ENCODE data around the gene RANBP2.

Gene RANBP2

GRCh38 chr2:108786008-108786353, 66.7 kb downstream of the RANBP2 start:
- DNase-seq, result no peak

- no peak for DNase-seq
These were observed 67.3 kb downstream of the RANBP2 start, which contains the start of gene CCDC138 for GRCh38 chr2:108786354-108787215. Gene CCDC138 (plus strand): TSS chr2:108786771. CDS start chr2:108786823, 52 bp downstream.

GRCh38 chr2:108787216-108787541, 67.9 kb downstream of the RANBP2 start:
- no peak for DNase-seq

- DNase-seq, result no peak
These were observed 83.9 kb downstream of the RANBP2 start for GRCh38 chr2:108803045-108803736.

DNA sequence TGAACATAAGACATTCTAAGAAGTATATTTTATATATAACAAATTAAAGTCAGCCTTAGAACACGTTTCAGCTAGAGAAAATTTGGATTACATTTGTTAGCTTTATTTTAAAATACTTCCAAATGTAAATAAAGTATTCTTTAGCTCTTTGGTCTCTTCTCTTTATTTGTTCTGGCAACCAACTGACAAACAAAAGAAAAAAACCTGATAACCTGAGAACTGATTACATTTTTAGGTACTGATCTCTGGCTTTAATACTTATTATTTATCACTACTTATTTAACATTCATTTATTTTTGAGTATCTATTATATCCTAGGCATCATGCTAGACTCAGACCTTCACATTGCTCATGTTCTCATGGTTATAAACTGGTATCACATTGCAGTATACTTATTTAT, 85.8 kb downstream of the RANBP2 start:
- DNase-seq, result no peak

- no peak for DNase-seq
These were observed 86.5 kb downstream of the RANBP2 start for GRCh38 chr2:108805782-108806181.

DNA sequence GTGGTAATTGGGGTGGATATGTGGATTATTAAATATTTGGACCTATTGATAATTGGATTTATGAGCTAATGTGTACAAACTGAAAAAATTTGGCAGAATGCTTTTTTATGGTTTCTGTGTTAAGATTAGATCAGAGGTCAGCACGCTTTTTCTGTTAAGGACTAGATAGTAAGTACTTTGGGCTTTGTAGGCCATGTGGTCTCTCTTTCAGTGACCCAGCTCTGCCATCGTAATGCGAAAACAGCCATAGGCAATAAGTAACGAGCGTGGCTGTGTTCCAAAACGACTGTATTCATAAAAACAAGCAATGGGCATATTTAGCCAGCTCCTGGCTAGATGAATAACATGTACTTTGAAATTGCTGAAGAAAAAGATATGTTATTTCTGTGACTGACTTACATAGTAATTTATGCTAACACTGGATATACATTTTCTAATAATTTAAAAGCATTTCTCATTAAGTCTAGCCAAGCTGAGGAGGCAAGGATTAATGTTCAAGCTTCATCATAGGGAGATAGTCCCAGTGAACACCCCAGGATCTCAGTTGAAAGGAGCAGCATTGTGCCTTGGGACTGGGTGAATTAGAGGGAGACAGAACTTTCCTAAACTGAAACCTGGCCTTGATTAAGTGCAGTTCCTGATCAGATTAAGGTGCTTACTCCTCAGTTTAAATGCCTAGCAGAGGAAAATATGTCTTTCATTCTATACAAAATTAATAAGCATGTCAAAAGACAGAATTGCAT, 87.3 kb downstream of the RANBP2 start:
- no peak for DNase-seq

DNA sequence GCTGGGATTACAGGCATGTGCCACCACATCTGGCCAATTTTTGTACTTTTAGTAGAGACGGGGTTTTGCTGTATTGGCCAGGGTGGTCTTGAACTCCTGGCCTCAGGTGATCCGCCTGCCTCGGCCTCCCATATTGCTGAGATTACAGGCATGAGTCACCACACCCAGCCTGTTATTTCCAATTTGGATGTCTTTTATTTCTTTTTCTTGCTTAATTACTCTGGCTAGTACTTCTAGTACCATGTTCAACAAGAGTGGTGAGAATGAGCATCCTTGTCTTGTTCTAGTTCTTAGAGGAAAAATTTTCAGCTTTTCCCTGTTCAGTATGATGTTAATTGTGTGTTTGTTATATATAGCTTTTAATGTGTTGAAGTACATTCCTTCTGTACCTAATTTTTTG, 90.7 kb downstream of the RANBP2 start:
- DNase-seq, result no peak

GRCh38 chr2:108810993-108811957, 92.0 kb downstream of the RANBP2 start:
- DNase-seq, result no peak

DNA sequence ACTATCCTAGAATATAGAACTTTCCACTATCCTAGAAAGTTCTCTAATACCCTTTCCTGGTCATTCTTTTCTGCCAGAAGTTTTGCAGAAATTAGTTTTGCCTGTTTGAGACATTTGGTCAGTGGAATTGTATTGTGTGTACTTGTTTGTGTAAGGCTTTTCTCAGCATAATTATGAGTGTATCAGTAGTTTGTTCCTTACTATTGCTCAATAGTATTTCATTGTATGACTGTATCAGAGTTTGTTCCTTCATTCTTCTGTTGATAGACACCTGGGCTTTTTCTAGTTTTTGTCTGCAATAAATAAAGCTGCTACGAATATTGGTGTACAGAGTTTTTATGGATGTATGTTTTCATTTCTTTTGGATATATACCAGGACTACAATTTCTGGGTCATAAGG, 94.5 kb downstream of the RANBP2 start:
- no peak for DNase-seq

GRCh38 chr2:108820482-108820881, 101.2 kb downstream of the RANBP2 start:
- DNase-seq, result no peak

- DNase-seq, result no peak
These were observed 104.0 kb downstream of the RANBP2 start for GRCh38 chr2:108823286-108823685.

DNA sequence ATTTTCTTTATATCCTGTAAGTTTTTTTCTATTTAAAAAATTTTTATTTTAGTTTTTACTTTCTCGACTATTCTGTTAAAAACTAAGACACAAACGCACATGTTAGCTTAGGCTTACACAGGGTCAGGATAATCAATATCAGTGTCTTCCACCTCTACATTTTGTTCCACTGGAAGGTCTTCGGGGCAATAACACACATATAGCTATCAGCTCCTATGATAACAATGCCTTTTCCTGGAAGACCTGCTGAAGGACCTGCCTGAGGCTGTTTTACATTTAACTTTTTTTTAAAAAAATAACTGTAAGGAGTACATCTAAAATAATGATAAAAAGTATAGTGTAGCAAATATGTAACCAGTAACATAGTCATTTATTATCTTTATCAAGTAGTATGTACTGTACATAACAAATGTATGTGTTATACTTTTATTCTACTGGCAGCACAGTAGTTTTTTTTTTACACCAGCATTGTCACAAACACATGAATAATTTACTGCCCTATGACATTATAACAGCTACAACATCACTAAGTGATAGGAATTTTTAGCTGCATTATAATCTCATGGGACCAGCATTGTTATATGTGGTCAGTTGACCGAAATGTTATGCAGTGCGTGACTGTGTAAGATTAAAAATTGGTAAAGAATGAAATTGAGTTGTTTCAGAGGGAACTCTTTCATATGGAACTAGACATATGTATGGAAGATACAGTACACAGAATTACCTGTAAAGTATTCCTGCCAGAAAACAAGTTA, 105.2 kb downstream of the RANBP2 start:
- DNase-seq, result no peak

- no peak for DNase-seq
These were observed 106.0 kb downstream of the RANBP2 start for GRCh38 chr2:108825254-108825653.

GRCh38 chr2:108825736-108826135, 106.5 kb downstream of the RANBP2 start:
- DNase-seq, result no peak

DNA sequence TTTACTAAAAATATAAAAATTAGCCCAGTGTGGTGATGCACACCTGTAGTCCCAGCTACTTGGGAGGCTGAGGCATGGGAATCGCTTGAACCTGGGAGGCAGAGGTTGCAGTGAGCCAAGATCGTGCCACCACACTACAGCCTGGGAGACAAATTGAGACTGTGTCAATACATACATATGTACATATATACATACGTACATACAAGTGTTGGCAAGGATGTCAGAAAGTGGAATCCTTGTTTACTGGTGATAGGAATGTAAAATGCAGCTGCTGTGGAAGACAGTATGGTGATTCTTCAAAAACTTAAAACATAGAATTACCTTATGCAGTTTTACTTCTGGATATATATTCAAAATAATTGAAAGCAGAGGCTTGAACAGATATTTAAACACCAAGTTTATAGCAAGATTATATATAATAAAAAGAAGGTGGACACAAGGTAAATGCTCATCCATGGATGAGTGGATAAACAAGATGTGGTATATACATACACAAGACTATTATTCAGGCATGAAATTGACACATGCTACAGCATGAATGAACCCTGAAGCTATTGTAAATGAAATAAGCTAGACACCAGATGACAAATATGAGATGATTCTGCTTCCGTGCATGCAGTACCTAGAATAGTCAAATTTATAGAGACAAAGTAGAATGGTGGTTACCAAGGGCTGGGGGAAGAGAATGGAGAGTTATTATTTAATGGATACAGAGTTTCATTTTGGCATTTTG, 110.5 kb downstream of the RANBP2 start:
- no peak for DNase-seq

DNA sequence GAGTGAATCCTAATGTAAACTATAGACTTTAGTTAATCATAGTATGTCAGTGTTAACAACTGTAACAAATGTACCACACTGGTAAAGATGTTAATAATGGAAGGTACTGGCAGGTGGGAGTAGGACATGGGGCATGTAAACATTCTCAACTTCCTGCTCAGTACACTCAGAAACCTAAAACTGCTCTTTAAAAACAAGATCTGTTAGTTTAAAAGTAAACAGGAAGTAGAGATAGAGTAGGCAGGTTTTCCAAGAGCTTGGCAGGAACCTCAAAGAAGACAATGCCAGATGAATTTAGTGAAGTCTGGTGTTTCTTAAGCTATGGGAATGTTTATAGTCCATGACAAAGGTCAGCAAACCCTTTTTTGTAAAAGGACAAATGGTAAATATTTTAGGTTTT, 113.9 kb downstream of the RANBP2 start:
- no peak for DNase-seq

- no peak for DNase-seq
These were observed 115.3 kb downstream of the RANBP2 start for GRCh38 chr2:108834620-108835019.

GRCh38 chr2:108835040-108835439, 115.8 kb downstream of the RANBP2 start:
- DNase-seq, result no peak
